Gastroesophageal sphincter (tissue), 3 donors: ENCODE measurements around the gene CFAP251.

ENCODE experiments used
- POLR2A ChIP-seq, 2 donors: fragments of 450-650 bp; IDR thresholded peaks; one replicate each; pipeline ENCODE4 v1.6.1; 2017; ENCODE audit warnings: antibody characterized with exemption in 2 of 2, mild to moderate bottlenecking in 2 of 2, moderate library complexity in 1 of 2
- POLR2AphosphoS5 ChIP-seq: sonication (generic); formaldehyde crosslinking; IDR thresholded peaks from one replicate; pipeline ENCODE4 v1.6.1; 2017; ENCODE audit warnings: antibody characterized with exemption
- TF ChIP-seq, protein P1 (sequence below), 4 experiments: fragments of 200-600 bp in 2 of 4; fragments of 450-650 bp in 2 of 4; sonication (generic) in 1 of 4; IDR thresholded peaks; one replicate each; pipeline ENCODE4 v1.5.1; 2017 to 2019; ENCODE audit warnings: antibody characterized with exemption in 4 of 4, mild to moderate bottlenecking in 2 of 4, moderate library complexity in 2 of 4

DNA sequence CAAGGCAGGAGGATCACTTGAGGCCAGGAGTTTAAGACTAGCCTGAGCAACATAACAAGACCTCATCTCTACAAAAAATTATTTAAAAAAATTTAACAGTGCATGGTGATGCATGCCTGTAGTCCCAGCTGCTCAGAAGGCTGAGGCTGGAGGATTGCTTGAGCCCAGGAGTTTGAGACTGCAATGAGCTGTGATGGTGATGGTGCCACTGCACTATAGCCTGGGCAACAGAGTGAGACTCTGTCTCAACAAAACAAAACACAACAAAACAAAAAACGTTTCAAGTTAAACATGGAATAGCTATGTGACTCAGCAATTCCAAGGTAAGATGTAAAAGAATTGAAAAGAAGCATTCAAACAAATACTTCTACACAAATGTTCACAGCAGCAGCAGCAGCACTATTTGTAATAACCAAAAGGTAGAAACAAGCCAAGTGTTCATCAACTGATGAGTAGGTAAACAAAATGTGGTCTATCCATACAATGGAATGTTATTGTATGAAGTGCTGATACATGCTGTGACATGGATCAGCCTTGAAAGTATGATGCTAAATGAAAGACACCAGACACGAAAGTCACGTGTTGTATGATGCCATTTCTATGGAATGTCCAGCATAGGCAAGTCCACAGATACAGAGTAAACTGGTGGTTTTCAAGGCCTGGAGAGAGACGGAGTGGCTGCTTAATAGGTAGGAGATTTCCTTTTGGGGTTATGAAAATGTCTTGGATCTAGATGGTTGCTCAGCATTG, 31.4 kb downstream of the CFAP251 start:
- TF ChIP-seq POLR2AphosphoS5 (no peak), POLR2A (IDR thresholded peaks at IDR 0.05) (no peak)
- TF ChIP-seq, protein P1, sequence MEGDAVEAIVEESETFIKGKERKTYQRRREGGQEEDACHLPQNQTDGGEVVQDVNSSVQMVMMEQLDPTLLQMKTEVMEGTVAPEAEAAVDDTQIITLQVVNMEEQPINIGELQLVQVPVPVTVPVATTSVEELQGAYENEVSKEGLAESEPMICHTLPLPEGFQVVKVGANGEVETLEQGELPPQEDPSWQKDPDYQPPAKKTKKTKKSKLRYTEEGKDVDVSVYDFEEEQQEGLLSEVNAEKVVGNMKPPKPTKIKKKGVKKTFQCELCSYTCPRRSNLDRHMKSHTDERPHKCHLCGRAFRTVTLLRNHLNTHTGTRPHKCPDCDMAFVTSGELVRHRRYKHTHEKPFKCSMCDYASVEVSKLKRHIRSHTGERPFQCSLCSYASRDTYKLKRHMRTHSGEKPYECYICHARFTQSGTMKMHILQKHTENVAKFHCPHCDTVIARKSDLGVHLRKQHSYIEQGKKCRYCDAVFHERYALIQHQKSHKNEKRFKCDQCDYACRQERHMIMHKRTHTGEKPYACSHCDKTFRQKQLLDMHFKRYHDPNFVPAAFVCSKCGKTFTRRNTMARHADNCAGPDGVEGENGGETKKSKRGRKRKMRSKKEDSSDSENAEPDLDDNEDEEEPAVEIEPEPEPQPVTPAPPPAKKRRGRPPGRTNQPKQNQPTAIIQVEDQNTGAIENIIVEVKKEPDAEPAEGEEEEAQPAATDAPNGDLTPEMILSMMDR (IDR thresholded peaks at IDR 0.05) = no peak
